ENCODE results near the gene APC. TPM values are rescaled to one million over a fixed set of nuclear protein-coding genes. Genes with fewer than 3 reads are reported as not detected.
"Not testable (repeated sequence)": the region's sequence is repeated elsewhere in the genome, so short reads cannot be mapped to it uniquely, and the experiment has no call there.

The APC gene
- total RNA-seq, 1 donor from 2014 or later: 33.1 TPM

GRCh38 chr5:112710896-112711295 is 26.8 kb upstream of the APC start:
- ATAC-seq (ENCODE audit: poor library complexity) (no peak), DNase-seq (no peak)
- intact Hi-C loops (cut with DNase I): no loop called here

- DNase-seq (no peak), ATAC-seq (ENCODE audit: poor library complexity) (no peak)
- intact Hi-C loops (cut with DNase I): no loop called here
Observed at GRCh38 chr5:112711436-112711835, 26.2 kb upstream of the APC start.

GRCh38 chr5:112713206-112713605 is 24.5 kb upstream of the APC start:
- no peak for ATAC-seq (ENCODE audit: poor library complexity)
- intact Hi-C loops (cut with DNase I): no loop called here
- DNase-seq: no peak

- DNase-seq; ATAC-seq (ENCODE audit: poor library complexity); intact Hi-C loops (cut with DNase I): not testable (repeated sequence)
Observed at GRCh38 chr5:112716895-112717294, 20.8 kb upstream of the APC start.

GRCh38 chr5:112717506-112718082 is 20.1 kb upstream of the APC start:
- no peak for ATAC-seq (ENCODE audit: poor library complexity)
- DNase-seq: no peak
- intact Hi-C loops (cut with DNase I): no loop called here

- ATAC-seq (ENCODE audit: poor library complexity): no peak
- no peak for DNase-seq
- intact Hi-C loops (cut with DNase I): no loop called here
Observed at GRCh38 chr5:112718344-112718743, 19.3 kb upstream of the APC start.

GRCh38 chr5:112720576-112720975 is 17.1 kb upstream of the APC start:
- DNase-seq (no peak), ATAC-seq (ENCODE audit: poor library complexity) (no peak)
- intact Hi-C loops (cut with DNase I): no loop called here

GRCh38 chr5:112724901-112725300 is 12.8 kb upstream of the APC start:
- ATAC-seq (ENCODE audit: poor library complexity): no peak
- DNase-seq: no peak
- intact Hi-C loops (cut with DNase I): no loop called here

GRCh38 chr5:112729630-112730029 is 8.1 kb upstream of the APC start:
- ATAC-seq (ENCODE audit: poor library complexity) (no peak), DNase-seq (no peak)
- intact Hi-C loops (cut with DNase I): no loop called here

GRCh38 chr5:112732131-112732530 is 5.6 kb upstream of the APC start:
- DNase-seq (no peak), ATAC-seq (ENCODE audit: poor library complexity) (no peak)
- intact Hi-C loops (cut with DNase I): no loop called here

GRCh38 chr5:112733586-112733985 is 4.1 kb upstream of the APC start:
- no peak for DNase-seq
- no peak for ATAC-seq (ENCODE audit: poor library complexity)
- intact Hi-C loops (cut with DNase I): no loop called here

- ATAC-seq (ENCODE audit: poor library complexity) (no peak), DNase-seq (no peak)
- intact Hi-C loops (cut with DNase I): no loop called here
Observed at GRCh38 chr5:112734597-112734996, 3.1 kb upstream of the APC start.

GRCh38 chr5:112735702-112736101 is 2.0 kb upstream of the APC start:
- ATAC-seq (ENCODE audit: poor library complexity) (no peak), DNase-seq (no peak)
- intact Hi-C loops (cut with DNase I): no loop called here

GRCh38 chr5:112737070-112737462 is 619 bp upstream of the APC start:
- intact Hi-C loops (cut with DNase I): no loop called here
- DNase-seq: no peak
- ATAC-seq (ENCODE audit: poor library complexity): peak; percentile 24

GRCh38 chr5:112738191-112738560 is 491 bp downstream of the APC start:
- peak; percentile 25 for ATAC-seq (ENCODE audit: poor library complexity)
- no peak for DNase-seq
- intact Hi-C loops (cut with DNase I): no loop called here

- intact Hi-C loops (cut with DNase I): no loop called here
- DNase-seq: no peak
- ATAC-seq (ENCODE audit: poor library complexity): no peak
Observed at GRCh38 chr5:112742424-112742823, 4.7 kb downstream of the APC start.

GRCh38 chr5:112743631-112744030 is 5.9 kb downstream of the APC start:
- ATAC-seq (ENCODE audit: poor library complexity): no peak
- intact Hi-C loops (cut with DNase I): no loop called here

GRCh38 chr5:112752335-112752734 is 14.7 kb downstream of the APC start:
- ATAC-seq (ENCODE audit: poor library complexity): no peak
- DNase-seq: no peak
- intact Hi-C loops (cut with DNase I): no loop called here

More at GRCh38 chr5:112743631-112744030, 5.9 kb downstream of the APC start:
- DNase-seq: no peak

GRCh38 chr5:112755703-112756102 is 18.0 kb downstream of the APC start:
- no peak for DNase-seq
- no peak for ATAC-seq (ENCODE audit: poor library complexity)
- intact Hi-C loops (cut with DNase I): loop anchor here (2.0 kb wide), 1 partner anchor 205 kb away; no protein-coding TSS in a partner anchor

- intact Hi-C loops (cut with DNase I): loop anchor here (2.0 kb wide), 1 partner anchor 207 kb away; no protein-coding TSS in a partner anchor
- DNase-seq: no peak
- ATAC-seq (ENCODE audit: poor library complexity): peak; percentile 85
Observed at GRCh38 chr5:112757468-112758208, 20.0 kb downstream of the APC start.

GRCh38 chr5:112758676-112759075 is 21.0 kb downstream of the APC start:
- DNase-seq (no peak), ATAC-seq (ENCODE audit: poor library complexity) (no peak)
- intact Hi-C loops (cut with DNase I): no loop called here
